GM23248 (cell line): ENCODE data around the gene ZNF761. TPM values are rescaled to one million over a fixed set of nuclear protein-coding genes. Genes with fewer than 3 reads are reported as not detected.
"Not testable (repeated sequence)": the region's sequence is repeated elsewhere in the genome, so short reads cannot be mapped to it uniquely, and the experiment has no call there.

Experiments
- DNase-seq: peaks from one replicate; pipeline ENCODE4 v3.0.0-alpha.2; 2015
- H2AFZ ChIP-seq: fragments of 200-600 bp; sonication (generic); 2 replicates; pipeline ENCODE4 v1.6.1; 2016; ENCODE audit warnings: antibody characterized with exemption
- H3F3A ChIP-seq: fragments of 200-600 bp; sonication (generic); 2 replicates; pipeline ENCODE4 v1.6.1; 2016; ENCODE audit warnings: mild to moderate bottlenecking, antibody characterized with exemption, mixed run types; ENCODE audit not compliant: insufficient read depth
- H3K27ac ChIP-seq: fragments of 200-600 bp; sonication (generic); 2 replicates; pipeline ENCODE4 v1.5.1; 2016; ENCODE audit warnings: mild to moderate bottlenecking
- H3K27me3 ChIP-seq: fragments of 200-600 bp; sonication (generic); replicated peaks from 2 replicates; pipeline ENCODE4 v1.6.1; 2016; ENCODE audit warnings: mild to moderate bottlenecking; ENCODE audit not compliant: insufficient read depth
- H3K36me3 ChIP-seq: fragments of 200-600 bp; sonication (generic); 2 replicates; pipeline ENCODE4 v1.6.1; 2016; ENCODE audit warnings: low read depth, mild to moderate bottlenecking
- H3K4me1 ChIP-seq: fragments of 200-600 bp; sonication (generic); 2 replicates; pipeline ENCODE4 v1.6.1; 2016; ENCODE audit warnings: mild to moderate bottlenecking; ENCODE audit not compliant: insufficient read depth
- H3K4me2 ChIP-seq: fragments of 200-600 bp; sonication (generic); one replicate; pipeline ENCODE4 v1.6.1; 2016; ENCODE audit warnings: mild to moderate bottlenecking; ENCODE audit not compliant: unreplicated experiment
- H3K4me3 ChIP-seq: fragments of 200-600 bp; sonication (generic); 2 replicates; pipeline ENCODE4 v1.5.1; 2016; ENCODE audit warnings: mild to moderate bottlenecking
- H3K79me2 ChIP-seq: fragments of 200-600 bp; sonication (generic); 2 replicates; pipeline ENCODE4 v1.6.1; 2016; ENCODE audit warnings: mild to moderate bottlenecking; ENCODE audit not compliant: insufficient read depth
- H3K9ac ChIP-seq: fragments of 200-600 bp; sonication (generic); 2 replicates; pipeline ENCODE4 v1.6.1; 2016; ENCODE audit warnings: mild to moderate bottlenecking
- H3K9me2 ChIP-seq: fragments of 200-600 bp; sonication (generic); 2 replicates; pipeline ENCODE4 v1.6.1; 2016; ENCODE audit warnings: mixed run types, mild to moderate bottlenecking, moderate library complexity; ENCODE audit not compliant: insufficient read depth
- H3K9me3 ChIP-seq: fragments of 200-600 bp; sonication (generic); one replicate; pipeline ENCODE4 v1.6.1; 2017; ENCODE audit warnings: low read depth
- H4K20me1 ChIP-seq: fragments of 200-600 bp; sonication (generic); 2 replicates; pipeline ENCODE4 v1.6.0; 2016; ENCODE audit not compliant: insufficient read depth
- EZH2 ChIP-seq: fragments of 200-600 bp; sonication (generic); IDR thresholded peaks from 2 replicates; pipeline ENCODE4 v1.6.1; 2018; ENCODE audit warnings: antibody characterized with exemption, mild to moderate bottlenecking; ENCODE audit not compliant: insufficient read depth, poor library complexity, severe bottlenecking
- EZH2phosphoT487 ChIP-seq: fragments of 200-600 bp; sonication (generic); IDR thresholded peaks from 2 replicates; pipeline ENCODE4 v1.6.1; 2018; ENCODE audit warnings: antibody characterized with exemption, moderate library complexity, mild to moderate bottlenecking, low read depth; ENCODE audit not compliant: insufficient read depth
- WGBS, 2 experiments: methylation state at CpG; one replicate each; pipeline ENCODE4 v1.1.6; 2015 to 2017; ENCODE audit warnings: low lambda C conversion rate in 2 of 2, low coverage in 1 of 2; ENCODE audit errors: missing lambda C conversion rate in 2 of 2; 5-methylcytosine and 5-hydroxymethylcytosine counted together
- in situ Hi-C: fragments of 300-500 bp; cut with MboI; formaldehyde crosslinking; loops from 2 replicates; pipeline ENCODE4 v1.15.0; 2020
- polyA plus RNA-seq: library from polyadenylated mRNA; unstranded; fragments of >200 nt; fragmentation: Nextera tagmentation; extraction: Ambion mirVana; gene quantifications from 2 replicates; pipeline ENCODE4 v1.2.1, GENCODE V29; 2016
- total RNA-seq: library from RNA; depleted of rRNA; stranded (reverse); fragments of >200 nt; shearing (Covaris generic); gene quantifications from 2 replicates; pipeline ENCODE4 v1.2.3, GENCODE V29; 2014

ZNF761 gene
- total and polyA plus RNA-seq, 2 experiments from 2014 or later = 5.7 to 12.2 TPM

DNA sequence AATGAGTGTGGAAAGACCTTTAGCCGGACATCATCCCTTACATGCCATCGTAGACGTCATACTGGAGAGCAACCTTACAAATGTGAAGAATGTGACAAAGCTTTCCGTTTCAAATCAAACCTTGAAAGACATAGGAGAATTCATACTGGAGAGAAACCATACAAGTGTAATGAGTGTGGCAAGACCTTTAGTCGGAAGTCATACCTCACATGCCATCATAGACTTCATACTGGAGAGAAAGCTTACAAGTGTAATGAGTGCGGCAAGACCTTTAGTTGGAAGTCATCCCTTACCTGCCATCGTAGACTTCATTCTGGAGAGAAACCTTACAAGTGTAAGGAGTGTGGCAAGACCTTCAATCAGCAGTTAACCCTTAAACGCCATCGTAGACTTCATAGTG is 24.0 kb downstream of the ZNF761 start:
- Histone ChIP-seq H2AFZ (no peak overlapping the region), H3K4me1 (no peaks in the 10 kb centered on the region), H3K9me3 (no peaks in the 10 kb centered on the region), H3K27me3 (no peaks in the 10 kb centered on the region), H3K9me2 (no peaks in the 10 kb centered on the region), H3K36me3 (peaks cover 72% of the 10 kb centered on the region), H3K79me2 (no peaks in the 10 kb centered on the region), H3K9ac (no peak overlapping the region), H4K20me1 (no peaks in the 10 kb centered on the region), H3F3A (no peaks in the 10 kb centered on the region), H3K4me2 (no peak overlapping the region), H3K4me3 (no peak overlapping the region), H3K27ac (no peak overlapping the region)
- 92 to 94% methylated on average over 9 of the region's 9 CpGs for WGBS, 2 experiments
- in situ Hi-C loops = no loop called here
- no peak for TF ChIP-seq EZH2
- TF ChIP-seq EZH2phosphoT487 = no peak
- DNase-seq = no peak

GRCh38 chr19:53460131-53460721 is 28.4 kb downstream of the ZNF761 start:
- WGBS, 2 experiments = 88 to 89% methylated on average over 11 of the region's 11 CpGs
- in situ Hi-C loops, H3K27ac ChIP-seq, H3K79me2 ChIP-seq, H4K20me1 ChIP-seq, H3K4me2 ChIP-seq, H3K4me1 ChIP-seq, H3K27me3 ChIP-seq, H3K9me2 ChIP-seq, H2AFZ ChIP-seq, DNase-seq, H3K4me3 ChIP-seq, H3K9ac ChIP-seq, H3F3A ChIP-seq, H3K9me3 ChIP-seq: not testable (repeated sequence)
- peaks cover 33% of the 10 kb centered on the region for H3K36me3 ChIP-seq

GRCh38 chr19:53461866-53462265 is 30.1 kb downstream of the ZNF761 start:
- Histone ChIP-seq H3K36me3 (peaks cover 17% of the 10 kb centered on the region; the same call in 1 of the 2 replicates), H3K9ac (no peak overlapping the region), H3K4me2 (no peak overlapping the region), H3K4me3 (no peak overlapping the region), H3K9me2 (no peaks in the 10 kb centered on the region), H3K4me1 (no peaks in the 10 kb centered on the region; the same call in 1 of the 2 replicates), H3K27me3 (no peaks in the 10 kb centered on the region), H3K27ac (no peak overlapping the region), H2AFZ (no peak overlapping the region), H3K9me3 (no peaks in the 10 kb centered on the region), H4K20me1 (no peaks in the 10 kb centered on the region), H3F3A (no peaks in the 10 kb centered on the region), H3K79me2 (no peaks in the 10 kb centered on the region)
- no peak for DNase-seq
- 93% methylated on average over 6 of the region's 6 CpGs for WGBS, 2 experiments
- in situ Hi-C loops = no loop called here
- TF ChIP-seq EZH2phosphoT487 (no peak), EZH2 (no peak)

GRCh38 chr19:53462861-53463260 is 31.1 kb downstream of the ZNF761 start:
- no peak overlapping the region for H2AFZ ChIP-seq
- peaks cover 7% of the 10 kb centered on the region; the same call in 1 of the 2 replicates for H3K36me3 ChIP-seq
- no peak for DNase-seq
- H3K9ac ChIP-seq = no peak overlapping the region
- H4K20me1 ChIP-seq = no peaks in the 10 kb centered on the region
- no peaks in the 10 kb centered on the region for H3K79me2 ChIP-seq
- H3K27ac ChIP-seq = no peak overlapping the region
- no peaks in the 10 kb centered on the region for H3K9me2 ChIP-seq
- no peaks in the 10 kb centered on the region for H3F3A ChIP-seq
- no peaks in the 10 kb centered on the region for H3K27me3 ChIP-seq
- no peaks in the 10 kb centered on the region for H3K9me3 ChIP-seq
- no peaks in the 10 kb centered on the region; the same call in 1 of the 2 replicates for H3K4me1 ChIP-seq
- no peak overlapping the region for H3K4me3 ChIP-seq
- no peak overlapping the region for H3K4me2 ChIP-seq
- no peak for TF ChIP-seq EZH2
- TF ChIP-seq EZH2phosphoT487 = no peak
- in situ Hi-C loops = no loop called here
- 71 to 79% methylated on average over 14 of the region's 14 CpGs for WGBS, 2 experiments

- H4K20me1 ChIP-seq = no peaks in the 10 kb centered on the region
- H3K36me3 ChIP-seq = 0 out of 2 replicates have a peak, but pooled peaks cover 4% of the 10 kb centered on the region
- no peaks in the 10 kb centered on the region for H3F3A ChIP-seq
- DNase-seq = peak; percentile 40
- no peak overlapping the region for H3K4me3 ChIP-seq
- WGBS, 2 experiments = 15 to 29% methylated on average over 10 to 19 of the region's 19 CpGs
- no peaks in the 10 kb centered on the region; the same call in 1 of the 2 replicates for H3K4me1 ChIP-seq
- H3K4me2 ChIP-seq = no peak overlapping the region
- H3K27ac ChIP-seq = no peak overlapping the region
- TF ChIP-seq EZH2 = no peak
- no peak for TF ChIP-seq EZH2phosphoT487
- no peak overlapping the region for H2AFZ ChIP-seq
- H3K9me3 ChIP-seq = no peaks in the 10 kb centered on the region
- no peaks in the 10 kb centered on the region for H3K79me2 ChIP-seq
- H3K9ac ChIP-seq = no peak overlapping the region
- H3K9me2 ChIP-seq = no peaks in the 10 kb centered on the region
- in situ Hi-C loops = no loop called here
- H3K27me3 ChIP-seq = no peaks in the 10 kb centered on the region
Observed at GRCh38 chr19:53463263-53463662, 31.5 kb downstream of the ZNF761 start.
